ENCODE results near the gene DAD1.

GRCh38 chr14:22589096-22589839 lies at the start of gene DAD1:
- TF ChIP-seq CTCF (IDR thresholded peaks at IDR 0.05), result peak in 1 of 6 experiments; percentile 40
- TF ChIP-seq POLR2A (IDR thresholded peaks at IDR 0.05), result peak; percentile 69 to 94
